Neural cell (in vitro differentiated cells): ENCODE results near the gene RAB3A.

Source experiments
- CTCF ChIP-seq: fragments of 450-650 bp; IDR thresholded peaks from 2 replicates; pipeline ENCODE4 v1.5.1; 2014; ENCODE audit warnings: antibody characterized with exemption, mild to moderate bottlenecking, moderate library complexity; ENCODE audit not compliant: poor library complexity, severe bottlenecking
- EZH2 ChIP-seq: fragments of 200-600, 300-800 bp; shearing (Covaris generic), sonication (generic); IDR thresholded peaks from 2 replicates; pipeline ENCODE4 v1.6.1; 2014; ENCODE audit warnings: antibody characterized with exemption, low read length, borderline replicate concordance, mild to moderate bottlenecking; ENCODE audit not compliant: insufficient read depth, poor library complexity, severe bottlenecking
- RAD21 ChIP-seq: fragments of 450-650 bp; conservative IDR thresholded peaks from 2 replicates; pipeline ENCODE4 v1.6.1; 2014; ENCODE audit warnings: antibody characterized with exemption, mild to moderate bottlenecking, moderate library complexity

- TF ChIP-seq RAD21 (no peak), EZH2 (no peak), CTCF (no peak)
These were observed 35.0 kb downstream of the RAB3A start for GRCh38 chr19:18168673-18169381.
